CD14-positive monocyte (primary cell): ENCODE data around the gene TSN. TPM values are rescaled to one million over a fixed set of nuclear protein-coding genes. Genes with fewer than 3 reads are reported as not detected.
A peak's percentile ranks its signal among the peaks of the same experiment; 100 is the strongest.

Source experiments
- DNase-seq, 3 donors: peaks; one replicate each; pipeline ENCODE4 v3.0.0-alpha.2; 2011 to 2022
- H2AFZ ChIP-seq: 2 replicates; pipeline ENCODE4 v1.6.0; 2012; ENCODE audit warnings: mild to moderate bottlenecking, low read depth, low read length, inconsistent platforms; ENCODE audit not compliant: insufficient read depth, poor library complexity, severe bottlenecking
- H3K27ac ChIP-seq, 2 donors: 1 replicate in 1 of 2; 2 replicates in 1 of 2; pipeline ENCODE4 v1.5.1; 2012 to 2013; ENCODE audit warnings: low read length in 2 of 2, control low read depth in 1 of 2, inconsistent platforms in 1 of 2, low read depth in 1 of 2, mild to moderate bottlenecking in 1 of 2
- H3K27me3 ChIP-seq, 2 donors: one replicate each; pipeline versions ENCODE4 v1.6.0 to v1.6.1; 2011 to 2013; ENCODE audit warnings: low read length in 2 of 2; ENCODE audit not compliant: control insufficient read depth in 2 of 2, insufficient read depth in 2 of 2
- H3K36me3 ChIP-seq, 2 donors: replicated peaks in 1 of 2; 1 replicate in 1 of 2; 2 replicates in 1 of 2; pipeline versions ENCODE4 v1.5.1 to v1.6.1; 2012 to 2013; ENCODE audit warnings: low read length in 2 of 2, control low read depth in 1 of 2, inconsistent platforms in 1 of 2, mild to moderate bottlenecking in 1 of 2; ENCODE audit not compliant: insufficient read depth in 2 of 2, control insufficient read depth in 1 of 2
- H3K4me1 ChIP-seq, 2 donors: 1 replicate in 1 of 2; 2 replicates in 1 of 2; pipeline versions ENCODE4 v1.5.1 to v1.6.1; 2012 to 2013; ENCODE audit warnings: low read length in 2 of 2, control low read depth in 1 of 2, inconsistent platforms in 1 of 2, mild to moderate bottlenecking in 1 of 2, moderate library complexity in 1 of 2; ENCODE audit not compliant: insufficient read depth in 2 of 2, control insufficient read depth in 1 of 2
- H3K4me2 ChIP-seq: replicated peaks from 2 replicates; pipeline ENCODE3; 2012; ENCODE audit warnings: low read length, moderate library complexity, mild to moderate bottlenecking; ENCODE audit not compliant: poor library complexity, severe bottlenecking; ENCODE audit errors: extremely low read depth
- H3K4me3 ChIP-seq, 3 experiments: fragments of 200-600 bp in 1 of 3; sonication (generic) in 1 of 3; replicated peaks in 1 of 3; 1 replicate in 2 of 3; 2 replicates in 1 of 3; pipeline ENCODE4 v1.5.1; 2011 to 2013; ENCODE audit warnings: low read length in 3 of 3, mild to moderate bottlenecking in 3 of 3, control low read depth in 2 of 3, low read depth in 2 of 3, inconsistent platforms in 1 of 3, moderate library complexity in 1 of 3
- H3K79me2 ChIP-seq: 2 replicates; pipeline ENCODE4 v1.6.0; 2012; ENCODE audit warnings: mild to moderate bottlenecking, control low read depth, inconsistent platforms, low read length, moderate library complexity; ENCODE audit not compliant: insufficient read depth
- H3K9ac ChIP-seq: 2 replicates; pipeline ENCODE4 v1.6.0; 2017; ENCODE audit warnings: low read length, mild to moderate bottlenecking; ENCODE audit not compliant: insufficient read depth, poor library complexity, severe bottlenecking
- H3K9me3 ChIP-seq, 2 donors: replicated peaks in 1 of 2; 1 replicate in 1 of 2; 2 replicates in 1 of 2; pipeline versions ENCODE4 v1.5.1 to v1.6.1; 2012 to 2013; ENCODE audit warnings: low read length in 2 of 2, control low read depth in 1 of 2; ENCODE audit not compliant: control insufficient read depth in 1 of 2, insufficient read depth in 1 of 2
- H4K20me1 ChIP-seq: 2 replicates; pipeline ENCODE4 v1.6.0; 2012; ENCODE audit warnings: mild to moderate bottlenecking, low read length, control low read depth, moderate library complexity; ENCODE audit not compliant: insufficient read depth
- H3K27ac Mint-ChIP-seq, 7 donors: one replicate each; pipeline ENCODE4 v1.8.0; 2020; ENCODE audit warnings: mild to moderate bottlenecking in 7 of 7, mixed read lengths in 7 of 7, moderate library complexity in 6 of 7, inconsistent platforms in 2 of 7
- H3K27me3 Mint-ChIP-seq, 3 donors: one replicate each; pipeline ENCODE4 v1.8.0; 2021 to 2022; ENCODE audit warnings: low read depth in 3 of 3, mild to moderate bottlenecking in 3 of 3, mixed read lengths in 3 of 3, moderate library complexity in 3 of 3, inconsistent platforms in 1 of 3
- H3K36me3 Mint-ChIP-seq, 2 donors: one replicate each; pipeline ENCODE4 v1.8.0; 2020; ENCODE audit warnings: mixed read lengths in 2 of 2, inconsistent platforms in 1 of 2, mild to moderate bottlenecking in 1 of 2
- H3K4me1 Mint-ChIP-seq: one replicate; pipeline ENCODE4 v1.8.0; 2020; ENCODE audit warnings: mild to moderate bottlenecking, mixed read lengths
- H3K4me3 Mint-ChIP-seq, 2 donors: one replicate each; pipeline ENCODE4 v1.8.0; 2020; ENCODE audit warnings: mild to moderate bottlenecking in 2 of 2, mixed read lengths in 2 of 2, moderate library complexity in 1 of 2
- H3K9me3 Mint-ChIP-seq, 7 donors: one replicate each; pipeline ENCODE4 v1.8.0; 2020 to 2022; ENCODE audit warnings: mixed read lengths in 7 of 7, mild to moderate bottlenecking in 6 of 7, moderate library complexity in 6 of 7, inconsistent platforms in 2 of 7
- CTCF ChIP-seq: fragments of 200-600 bp; IDR thresholded peaks from one replicate; pipeline ENCODE4 v1.8.0; 2022; ENCODE audit warnings: antibody characterized with exemption, mild to moderate bottlenecking
- WGBS: methylation state at CpG from one replicate; pipeline ENCODE4 v1.1.5; 2013; ENCODE audit warnings: missing lambda C conversion rate; ENCODE audit not compliant: insufficient coverage; 5-methylcytosine and 5-hydroxymethylcytosine counted together
- intact Hi-C, 2 donors: fragments of 100-400 bp; cut with micrococcal nuclease; formaldehyde crosslinking; loops; one replicate each; pipeline versions ENCODE4 v1.15.0 to v1.15.1; 2023
- polyA plus RNA-seq, 3 donors: library from polyadenylated mRNA; depleted of rRNA in 1 of 3; unstranded in 2 of 3; stranded (reverse) in 1 of 3; fragments of 300-500 nt in 2 of 3; fragments of >200 nt in 1 of 3; fragmentation: Illumina TruSeq in 2 of 3; gene quantifications; 1 replicate in 2 of 3; 2 replicates in 1 of 3; pipeline ENCODE4 v1.2.3, GENCODE V29; 2012 to 2021

TSN gene
- polyA plus RNA-seq, 3 donors, result 12.2 to 66.5 (median 65.5) TPM

- no peaks in the 10 kb centered on the region for H3K27me3 ChIP-seq
- peak overlapping the region in 1 of 7 donors; percentile 16 for H3K27ac Mint-ChIP-seq
- H3K27ac ChIP-seq, result no peak overlapping the region
- H2AFZ ChIP-seq, result no peak overlapping the region
- peaks cover 1% of the 10 kb centered on the region for H3K4me1 Mint-ChIP-seq
- no peaks in the 10 kb centered on the region for H3K79me2 ChIP-seq
- H3K9me3 Mint-ChIP-seq, result no peaks in the 10 kb centered on the region
- 90% methylated on average over 4 of the region's 5 CpGs for WGBS
- no peak for TF ChIP-seq CTCF
- H3K9ac ChIP-seq, result no peak overlapping the region
- no peaks in the 10 kb centered on the region for H3K4me1 ChIP-seq
- H3K36me3 Mint-ChIP-seq, result peaks cover 51 to 61% of the 10 kb centered on the region in 2 donors
- no peaks in the 10 kb centered on the region for H4K20me1 ChIP-seq
- intact Hi-C loops, result no loop called here
- no peak overlapping the region for H3K4me2 ChIP-seq
- no peak overlapping the region for H3K4me3 ChIP-seq
- no peaks in the 10 kb centered on the region for H3K9me3 ChIP-seq
- H3K27me3 Mint-ChIP-seq, result no peaks in the 10 kb centered on the region
- peaks cover 52 to 72% of the 10 kb centered on the region in 2 donors for H3K36me3 ChIP-seq
- no peak for DNase-seq
- no peak overlapping the region for H3K4me3 Mint-ChIP-seq
These were observed 12.8 kb downstream of the TSN start for GRCh38 chr2:121768143-121768755.

GRCh38 chr2:121771976-121772742 lies 16.7 kb downstream of the TSN start:
- 78% methylated on average over 3 of the region's 6 CpGs for WGBS
- Histone ChIP-seq H3K4me2 (no peak overlapping the region), H3K27me3 (no peaks in the 10 kb centered on the region), H3K9ac (no peak overlapping the region), H4K20me1 (no peaks in the 10 kb centered on the region), H3K79me2 (no peaks in the 10 kb centered on the region), H3K4me1 (no peaks in the 10 kb centered on the region), H2AFZ (no peak overlapping the region), H3K27ac (no peak overlapping the region), H3K36me3 (peaks cover 13 to 33% of the 10 kb centered on the region in 2 donors), H3K9me3 (no peaks in the 10 kb centered on the region), H3K4me3 (no peak overlapping the region)
- H3K4me3 Mint-ChIP-seq, result no peak overlapping the region
- peak overlapping the region in 3 of 7 donors; percentile 2 to 51 (median 33) for H3K27ac Mint-ChIP-seq
- H3K36me3 Mint-ChIP-seq, result peaks cover 15 to 22% of the 10 kb centered on the region in 2 donors
- no peaks in the 10 kb centered on the region for H3K9me3 Mint-ChIP-seq
- DNase-seq, result no peak
- H3K27me3 Mint-ChIP-seq, result peaks cover 0 to 1% (median 0%) of the 10 kb centered on the region in 3 donors
- H3K4me1 Mint-ChIP-seq, result peaks cover 4% of the 10 kb centered on the region
- intact Hi-C loops, result no loop called here
- TF ChIP-seq CTCF, result no peak
